AG09319 (cell line): ENCODE results near the gene SNED1.

Experiments used
- DNase-seq: peaks from one replicate; pipeline ENCODE4 v3.0.0-alpha.2; 2010; ENCODE audit warnings: low read depth; ENCODE audit errors: extremely low read depth
- CTCF ChIP-seq: IDR thresholded peaks from 2 replicates; pipeline ENCODE4 v1.5.1; 2011; ENCODE audit warnings: low read depth, mild to moderate bottlenecking, inconsistent platforms, low read length, moderate library complexity

Gene SNED1

GRCh38 chr2:241007880-241008710 lies 9.7 kb downstream of the SNED1 start:
- DNase-seq, result no peak
- TF ChIP-seq CTCF, result no peak

GRCh38 chr2:241008711-241009121 lies 10.3 kb downstream of the SNED1 start:
- no peak for DNase-seq
- no peak for TF ChIP-seq CTCF

- TF ChIP-seq CTCF, result no peak
- no peak for DNase-seq
Observed at GRCh38 chr2:241009191-241009590, 10.8 kb downstream of the SNED1 start.

- TF ChIP-seq CTCF, result no peak; the same call in none of the 2 replicates
- peak; percentile 45 for DNase-seq
Observed at GRCh38 chr2:241009601-241010530, 11.4 kb downstream of the SNED1 start.

- no peak for TF ChIP-seq CTCF
- no peak for DNase-seq
Observed at GRCh38 chr2:241010531-241011295, 12.3 kb downstream of the SNED1 start.

- no peak for TF ChIP-seq CTCF
- DNase-seq, result no peak
Observed at GRCh38 chr2:241011296-241011600, 12.8 kb downstream of the SNED1 start.
